ENCODE measurements around the gene FYCO1.
A peak's percentile ranks its signal among the peaks of the same experiment; 100 is the strongest.

The FYCO1 gene

DNA sequence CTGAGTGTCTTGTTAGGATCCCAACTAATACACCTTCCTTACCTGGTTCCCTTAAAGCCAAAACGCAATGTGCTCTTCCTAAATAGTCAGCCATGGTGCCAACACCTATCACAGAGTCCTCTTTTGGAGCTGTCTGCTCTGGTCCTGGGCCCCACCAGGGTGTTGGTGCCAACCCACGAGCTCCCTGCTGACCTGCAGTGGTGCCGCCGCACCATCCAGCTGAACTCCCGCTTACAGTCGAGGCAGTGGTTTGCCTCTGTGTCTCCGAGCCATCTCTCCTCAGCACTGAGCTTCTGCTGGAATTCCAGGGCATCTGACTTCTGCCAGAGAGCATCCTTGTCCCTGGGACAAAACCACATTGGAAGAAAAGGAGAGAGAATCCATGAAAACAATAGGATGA lies 36.4 kb downstream of the FYCO1 start:
- no peak for DNase-seq

- DNase-seq: no peak
These were observed 37.3 kb downstream of the FYCO1 start for GRCh38 chr3:45958321-45958791.

DNA sequence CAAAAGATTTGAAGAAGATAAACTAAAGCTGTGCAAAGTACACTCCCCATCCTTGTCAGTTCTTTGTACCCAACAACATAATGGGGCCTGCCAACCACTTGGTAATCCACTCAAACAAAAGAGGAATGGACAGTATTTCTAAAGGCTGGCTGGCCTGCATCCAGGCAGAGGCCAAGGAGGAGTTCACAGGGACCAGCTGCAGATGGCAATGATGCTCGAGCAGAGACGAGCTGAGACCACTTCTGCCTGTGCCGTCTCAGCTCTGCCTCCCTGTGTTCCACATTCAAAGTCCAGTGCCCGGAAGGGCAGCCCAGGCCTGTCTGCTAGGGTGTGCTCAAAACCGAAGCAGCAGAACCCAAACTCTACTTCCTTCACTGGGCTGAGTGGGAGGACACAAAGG lies 38.0 kb downstream of the FYCO1 start:
- no peak for DNase-seq

GRCh38 chr3:45955706-45956105 lies 39.9 kb downstream of the FYCO1 start:
- DNase-seq: no peak

DNA sequence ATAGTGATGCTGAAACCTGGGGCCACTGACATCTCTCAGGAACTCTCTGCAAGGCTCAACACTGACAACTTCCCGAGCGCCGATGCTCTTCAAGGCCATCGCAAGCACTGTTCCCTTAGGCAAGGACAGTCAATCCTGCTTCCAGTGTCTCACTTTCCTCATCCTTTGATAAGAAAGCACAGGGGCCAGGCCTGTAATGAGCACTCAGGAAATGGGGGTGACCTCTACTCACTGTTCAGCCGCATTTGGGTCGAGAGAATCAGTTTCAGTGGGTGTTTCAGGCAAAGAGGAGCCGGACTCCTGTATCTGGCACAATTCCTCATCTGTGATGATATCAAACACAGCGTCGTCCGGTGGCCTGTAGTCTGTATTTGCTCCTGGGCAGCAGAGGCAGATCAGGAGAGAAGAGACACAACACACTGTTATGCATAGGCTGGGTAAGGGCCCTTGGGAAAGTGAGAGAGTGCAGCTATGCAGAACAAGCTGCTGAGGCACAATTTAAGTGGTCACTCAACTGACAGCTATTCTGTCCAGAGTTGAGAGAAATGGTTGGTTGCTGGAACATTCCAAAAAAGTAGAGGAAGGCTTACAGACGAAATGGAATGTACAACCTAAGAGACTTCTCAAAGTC lies 40.5 kb downstream of the FYCO1 start:
- no peak for DNase-seq

GRCh38 chr3:45954306-45954705 lies 41.3 kb downstream of the FYCO1 start:
- DNase-seq: no peak

DNA sequence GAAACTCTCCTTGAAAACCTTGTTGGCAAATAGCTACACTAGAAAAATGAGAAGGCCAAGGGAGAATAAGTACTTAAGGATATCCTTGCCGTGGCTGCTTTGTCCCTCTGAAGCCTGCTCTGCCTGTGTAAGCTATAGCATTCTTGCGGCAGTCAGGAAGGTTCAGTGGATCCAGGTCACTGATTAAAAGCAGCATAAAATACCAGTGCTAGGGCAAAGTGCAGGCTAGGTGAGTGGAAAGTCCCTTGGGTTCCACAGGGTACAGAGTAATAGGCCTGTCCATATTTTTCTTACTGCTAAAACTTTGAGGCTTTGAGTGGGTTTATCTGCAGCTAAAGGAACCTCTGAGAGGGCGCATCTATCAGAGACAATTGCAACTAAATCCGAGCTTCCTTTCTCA lies 42.1 kb downstream of the FYCO1 start:
- no peak for DNase-seq

GRCh38 chr3:45952456-45952855 lies 43.2 kb downstream of the FYCO1 start:
- no peak for DNase-seq

DNA sequence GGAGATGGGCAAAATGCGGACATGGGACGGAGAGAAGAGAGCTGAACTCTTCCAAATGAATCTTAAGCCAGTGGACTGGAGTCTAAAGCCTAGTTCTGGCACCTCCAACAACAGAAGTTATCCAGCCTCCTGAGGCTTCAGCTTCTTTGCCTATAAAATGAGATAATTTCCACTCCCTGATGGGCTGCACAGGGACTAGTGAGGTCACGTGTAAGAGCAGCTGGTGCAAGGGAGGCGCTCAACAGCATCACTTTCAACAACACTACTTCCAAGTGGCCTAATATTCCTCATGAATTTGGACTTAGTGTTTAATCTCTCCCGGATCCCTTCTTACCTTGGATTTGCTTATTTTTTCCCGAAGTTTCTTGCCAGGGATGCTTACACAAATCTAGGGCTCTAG lies 43.7 kb downstream of the FYCO1 start:
- DNase-seq: no peak

- peak; percentile 22 for DNase-seq
These were observed 44.7 kb downstream of the FYCO1 start for GRCh38 chr3:45950686-45951600.

- DNase-seq: no peak
These were observed 45.5 kb downstream of the FYCO1 start for GRCh38 chr3:45950131-45950530.

DNA sequence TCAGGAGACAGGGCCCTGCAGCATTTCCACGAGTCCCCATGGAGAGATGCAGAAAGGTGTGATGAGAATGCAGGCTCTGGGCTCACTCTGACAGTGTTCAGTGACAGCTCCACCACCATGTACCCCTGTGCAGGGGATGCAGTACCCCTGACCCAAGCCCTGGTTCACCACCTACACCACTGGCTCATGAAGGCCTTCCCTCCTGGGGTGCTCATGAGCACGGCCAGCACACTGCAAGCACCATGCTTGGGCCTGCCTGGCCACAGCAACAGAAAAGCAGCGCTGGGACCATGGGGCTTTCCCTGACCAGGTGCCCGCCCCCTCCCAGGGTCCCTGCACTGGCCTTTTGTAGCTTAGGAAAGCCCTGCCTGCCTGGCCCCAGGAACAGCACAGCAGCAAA lies 46.2 kb downstream of the FYCO1 start:
- no peak for DNase-seq

DNA sequence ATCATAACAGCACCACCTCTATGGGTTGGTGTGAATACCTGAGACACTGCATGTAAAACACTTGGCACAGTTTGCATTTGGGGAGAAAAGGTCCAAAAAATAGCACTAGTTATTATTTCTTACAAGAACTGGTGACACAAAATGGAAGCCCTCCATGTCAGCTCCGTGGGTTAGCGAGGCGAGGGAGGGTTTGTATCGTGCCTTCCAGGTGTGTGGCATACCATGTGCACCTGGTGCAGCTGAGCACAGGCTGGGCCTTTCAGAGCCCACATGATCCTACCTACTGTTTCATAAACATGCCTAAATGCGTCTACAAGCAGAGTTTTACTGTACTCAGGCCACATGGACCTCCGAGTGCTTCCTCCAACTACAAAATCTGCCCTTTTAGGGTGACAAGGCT lies 46.7 kb downstream of the FYCO1 start:
- no peak for DNase-seq

DNA sequence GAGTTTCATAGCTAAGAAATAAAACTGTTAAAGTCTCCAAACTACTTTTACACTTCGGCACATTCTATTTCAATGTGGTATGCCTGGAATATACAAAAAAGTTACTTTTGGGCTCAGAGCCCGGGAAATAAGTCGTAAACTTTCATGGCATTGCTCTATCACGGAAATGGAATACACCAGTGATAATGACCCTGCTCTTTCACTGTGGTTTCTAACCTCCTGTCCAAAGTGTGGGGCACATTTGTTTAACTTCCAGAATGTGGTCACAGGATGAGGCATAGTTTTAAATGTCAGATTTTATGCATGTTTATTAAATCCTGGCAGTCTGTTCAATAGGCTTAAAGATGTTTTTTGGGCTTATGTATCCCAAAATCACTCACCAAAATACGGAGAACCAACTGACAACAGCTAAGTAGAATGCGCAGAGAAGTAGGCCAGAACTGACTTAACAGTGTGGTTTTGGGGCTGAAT lies 47.3 kb downstream of the FYCO1 start:
- no peak for DNase-seq

DNA sequence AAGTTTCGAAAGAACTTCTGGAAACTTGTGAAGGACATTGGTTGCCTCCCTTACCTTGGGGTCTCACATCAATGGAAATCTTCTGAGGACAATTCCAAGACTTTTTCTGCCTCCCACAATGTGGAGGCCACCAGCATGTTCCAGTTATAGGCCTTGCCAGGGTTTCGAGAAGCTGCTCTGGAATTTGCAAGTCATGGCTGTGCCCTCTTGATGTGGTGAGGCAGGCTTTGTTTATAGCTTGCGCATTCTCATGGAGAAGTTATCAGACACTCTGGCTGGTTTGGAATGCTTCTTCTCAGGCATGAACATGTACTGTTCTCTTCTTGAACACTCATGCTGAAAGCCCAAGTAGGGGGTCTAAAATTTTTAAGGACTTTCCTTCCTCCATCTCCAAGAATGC lies 48.3 kb downstream of the FYCO1 start:
- no peak for DNase-seq

DNA sequence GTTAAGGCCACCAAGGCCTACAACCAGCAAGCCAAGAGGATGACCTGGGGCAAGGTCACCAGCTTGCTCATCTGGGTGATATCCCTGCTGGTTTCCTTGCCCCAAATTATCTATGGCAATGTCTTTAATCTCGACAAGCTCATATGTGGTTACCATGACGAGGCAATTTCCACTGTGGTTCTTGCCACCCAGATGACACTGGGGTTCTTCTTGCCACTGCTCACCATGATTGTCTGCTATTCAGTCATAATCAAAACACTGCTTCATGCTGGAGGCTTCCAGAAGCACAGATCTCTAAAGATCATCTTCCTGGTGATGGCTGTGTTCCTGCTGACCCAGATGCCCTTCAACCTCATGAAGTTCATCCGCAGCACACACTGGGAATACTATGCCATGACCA lies 48.7 kb downstream of the FYCO1 start:
- DNase-seq: no peak

GRCh38 chr3:45946307-45946706 lies 49.3 kb downstream of the FYCO1 start:
- DNase-seq: no peak

DNA sequence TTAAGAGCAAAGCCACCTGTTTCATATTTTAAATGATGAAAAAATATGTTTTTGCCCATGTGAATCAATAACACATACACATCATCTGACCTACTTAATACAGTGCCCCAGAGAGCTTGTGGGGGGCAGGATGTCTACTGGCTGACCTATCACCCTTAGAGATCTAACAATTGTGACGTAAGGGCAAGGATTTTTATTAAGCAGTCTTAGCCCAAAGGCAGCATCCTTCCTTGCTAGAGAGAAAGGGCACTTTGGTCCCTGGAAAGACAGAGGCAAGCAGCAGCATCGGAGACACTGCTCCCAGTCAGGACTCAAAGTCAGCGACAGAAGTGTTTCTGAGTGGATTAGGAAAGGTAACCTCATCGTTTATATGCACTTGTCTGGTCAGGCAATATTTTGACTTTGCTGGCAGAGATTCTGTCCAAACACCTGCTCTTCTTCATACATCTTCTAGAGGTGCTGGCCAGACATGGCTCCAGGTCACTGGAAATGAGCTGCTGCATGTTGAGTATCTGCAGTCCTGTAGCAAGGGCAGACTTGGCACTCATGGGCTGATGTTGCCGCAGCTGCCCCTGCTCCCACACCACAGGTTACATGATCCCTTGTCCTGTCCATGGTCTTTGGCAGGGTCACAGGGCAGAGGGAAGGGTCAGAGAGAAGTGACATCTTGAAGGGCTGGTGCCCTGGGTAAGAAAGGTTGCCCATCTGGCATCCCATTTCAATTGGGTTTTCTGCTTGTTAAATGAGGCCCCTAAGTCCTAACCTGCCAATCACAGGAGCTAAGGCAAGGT lies 50.6 kb downstream of the FYCO1 start:
- DNase-seq: no peak

GRCh38 chr3:45943207-45943846 lies 52.3 kb downstream of the FYCO1 start, which contains the start of gene CXCR6:
TSS of gene CXCR6 (plus strand) at chr3:45943464. CDS start at chr3:45946482, 3,018 bp downstream.
- peak; percentile 30 for DNase-seq

DNA sequence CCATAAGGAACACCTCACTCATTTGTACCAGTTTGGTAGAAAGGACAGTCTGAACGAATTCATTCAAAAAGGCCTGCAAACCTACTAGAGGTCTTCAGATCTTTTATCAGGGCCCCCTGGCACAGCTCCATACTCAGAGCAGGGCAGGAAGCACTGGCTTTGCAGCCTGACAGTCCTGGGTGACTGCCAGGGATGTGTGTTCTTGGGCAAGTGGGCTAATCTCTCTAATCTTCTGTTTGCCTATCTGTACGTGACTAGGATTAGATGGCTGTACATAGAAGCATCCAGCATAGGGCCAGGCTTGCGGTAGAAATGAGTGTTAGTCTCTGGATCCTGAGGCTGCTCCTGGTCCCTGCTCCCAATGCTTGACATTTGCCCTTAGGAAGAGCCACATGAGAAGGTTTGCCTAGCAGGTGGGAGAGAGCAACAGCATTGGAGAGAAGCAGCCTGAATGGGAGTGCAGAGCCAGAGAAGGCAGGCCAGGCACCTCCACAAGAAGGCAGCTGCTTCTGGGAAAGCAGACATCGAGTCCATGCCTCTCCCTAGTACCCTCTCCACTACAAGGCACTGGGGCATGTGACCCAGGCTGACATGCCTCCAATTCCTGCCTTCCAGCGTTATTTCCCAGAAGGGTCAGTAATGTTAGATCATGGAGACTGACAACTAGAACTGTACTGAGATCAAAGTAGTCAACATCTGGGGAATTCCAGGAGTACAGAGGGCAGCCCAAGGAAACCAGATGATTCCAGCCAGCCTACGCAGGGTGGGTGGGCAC lies 53.4 kb downstream of the FYCO1 start:
- no peak for DNase-seq

- DNase-seq: no peak
These were observed 54.8 kb downstream of the FYCO1 start for GRCh38 chr3:45940781-45941365.
